Naive thymus-derived CD8-positive, alpha-beta T cell (primary cell): ENCODE measurements around the gene ACTR2. TPM values are rescaled to one million over a fixed set of nuclear protein-coding genes. Genes with fewer than 3 reads are reported as not detected.
A peak's percentile ranks its signal among the peaks of the same experiment; 100 is the strongest.
"Not testable (repeated sequence)": the region's sequence is repeated elsewhere in the genome, so short reads cannot be mapped to it uniquely, and the experiment has no call there.

Source experiments
- ATAC-seq, 2 donors: fragments of 150-1000 bp; cut with Tn5 transposase in 1 of 2; sonication (Bioruptor Pico), chemical (Tn5 transposase) in 1 of 2; 1 replicate in 1 of 2; 2 replicates in 1 of 2; pipeline ENCODE4 v1.10.0; 2021; ENCODE audit warnings: mild to moderate bottlenecking in 2 of 2, moderate library complexity in 2 of 2
- POLR2A ChIA-PET: fragments of 350-600 bp; sonication (Branson Sonifier 250); formaldehyde crosslinking; loops from one replicate; lab custom pipeline; 2021; ENCODE audit warnings: antibody characterized with exemption; lab: Charles Lee
- DNase-seq, 10 donors: peaks; one replicate each; pipeline versions ENCODE4 v3.0.0 to v3.0.0-alpha.2; 2020 to 2022
- H3K27ac Mint-ChIP-seq, 10 donors: one replicate each; pipeline ENCODE4 v1.8.0; 2020 to 2022; ENCODE audit warnings: mild to moderate bottlenecking in 10 of 10, mixed read lengths in 10 of 10, moderate library complexity in 4 of 10, inconsistent platforms in 1 of 10
- H3K27me3 Mint-ChIP-seq, 5 donors: one replicate each; pipeline ENCODE4 v1.8.0; 2021 to 2022; ENCODE audit warnings: mixed read lengths in 5 of 5
- H3K36me3 Mint-ChIP-seq, 3 donors: one replicate each; pipeline ENCODE4 v1.8.0; 2020 to 2022; ENCODE audit warnings: mixed read lengths in 3 of 3, mild to moderate bottlenecking in 2 of 3, inconsistent platforms in 1 of 3
- H3K4me1 Mint-ChIP-seq, 4 donors: one replicate each; pipeline ENCODE4 v1.8.0; 2021 to 2022; ENCODE audit warnings: mixed read lengths in 4 of 4
- H3K4me3 Mint-ChIP-seq, 10 donors: one replicate each; pipeline ENCODE4 v1.8.0; 2020 to 2022; ENCODE audit warnings: mild to moderate bottlenecking in 10 of 10, mixed read lengths in 10 of 10, moderate library complexity in 6 of 10, inconsistent platforms in 1 of 10
- H3K9me3 Mint-ChIP-seq, 9 donors: one replicate each; pipeline ENCODE4 v1.8.0; 2020 to 2022; ENCODE audit warnings: mixed read lengths in 9 of 9, mild to moderate bottlenecking in 3 of 9, inconsistent platforms in 1 of 9, moderate library complexity in 1 of 9
- polyA plus RNA-seq, 3 donors: library from polyadenylated mRNA; unstranded; fragments of 300-500 nt; fragmentation: Illumina TruSeq; gene quantifications; one replicate each; pipeline ENCODE4 v1.2.3, GENCODE V29; 2021
- total RNA-seq, 8 experiments: library from RNA in 2 of 8; stranded (reverse) in 2 of 8; gene quantifications; one replicate each; pipeline ENCODE4 v1.2.3 and lab custom pipeline; 2021 to 2026

ACTR2 gene
- total RNA-seq (100 to 1,000 TPM; 258 to 283 TPM), polyA plus RNA-seq (100 to 1,000 TPM; 238 to 280 (median 242) TPM), total RNA-seq (lab: John Stamatoyannopoulos, UW) (101 to 271 (median 192) reads per million in 6 experiments)

DNA sequence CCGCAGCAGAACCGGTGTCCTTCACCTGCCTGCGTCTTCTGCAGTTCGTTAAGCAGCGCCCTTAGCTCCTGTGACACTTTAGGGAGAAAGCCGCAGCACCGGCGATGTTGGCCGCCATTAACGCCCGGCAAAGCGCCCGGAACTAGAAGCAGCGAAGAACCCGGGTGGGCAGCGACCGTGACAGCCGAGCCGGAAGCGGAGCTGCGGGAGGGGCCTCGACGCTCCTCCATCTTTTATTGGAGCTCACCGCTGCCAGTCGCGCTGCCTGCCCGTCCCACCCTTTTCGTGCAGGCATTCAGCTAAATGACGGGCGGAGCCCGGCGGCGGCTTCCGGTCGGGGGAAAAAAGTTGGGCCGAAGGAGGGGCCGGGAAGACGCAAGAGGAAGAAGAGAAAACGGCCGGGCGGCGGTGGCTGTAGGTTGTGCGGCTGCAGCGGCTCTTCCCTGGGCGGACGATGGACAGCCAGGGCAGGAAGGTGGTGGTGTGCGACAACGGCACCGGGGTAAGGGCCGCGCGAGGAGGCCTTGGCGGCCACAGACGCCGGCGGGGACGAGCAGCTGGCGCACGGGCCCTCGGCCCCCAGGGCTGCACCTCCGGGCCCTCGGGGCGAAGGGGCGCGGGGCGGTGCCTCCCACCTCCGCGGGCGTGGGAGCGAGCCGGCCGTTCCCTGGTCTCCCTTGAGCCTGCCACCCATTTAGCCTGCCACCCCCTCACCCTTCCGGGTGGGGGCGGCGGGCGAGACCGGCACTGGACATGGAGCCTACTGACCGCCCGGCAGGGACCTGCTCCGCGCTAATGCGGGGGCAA is at the start of gene ACTR2:
Gene ACTR2, plus strand, starts transcription at position 376 of the 807 bp plus-strand sequence. Its CDS starts 79 bp downstream, at position 455.
- DNase-seq: peak; percentile 86 to 96 (median 93)
- Mint-ChIP-seq H3K36me3 (peaks cover 0 to 27% (median 2%) of the 10 kb centered on the region in 3 donors), H3K4me3 (peak within 1 kb of the TSS; percentile 96 to 100 (median 99)), H3K27ac (peak within 1 kb of the TSS; percentile 98 to 100 (median 99)), H3K9me3 (no peaks in the 10 kb centered on the region), H3K4me1 (peaks cover 11 to 57% (median 34%) of the 10 kb centered on the region in 4 donors), H3K27me3 (no peaks in the 10 kb centered on the region)
- ATAC-seq: peak; percentile 95
- POLR2A ChIA-PET: interaction anchor here (0.6 to 2.9 kb wide), 18 partner anchors 8 to 1639 kb away, joined by 3 to 41 read pairs (median 4); partner anchors contain the start of genes CEP68, MDH1, RAB1A and UGP2

GRCh38 chr2:65182570-65182969 is 45.1 kb upstream of the ACTR2 start:
- POLR2A ChIA-PET: no interaction called here
- no peak overlapping the region for H3K4me3 Mint-ChIP-seq

GRCh38 chr2:65183406-65183805 is 44.2 kb upstream of the ACTR2 start:
- ATAC-seq, H3K4me1 Mint-ChIP-seq, POLR2A ChIA-PET, H3K36me3 Mint-ChIP-seq, H3K9me3 Mint-ChIP-seq, H3K27ac Mint-ChIP-seq, DNase-seq, H3K4me3 Mint-ChIP-seq, H3K27me3 Mint-ChIP-seq: not testable (repeated sequence)

More at GRCh38 chr2:65182570-65182969, 45.1 kb upstream of the ACTR2 start:
- H3K9me3 Mint-ChIP-seq: no peaks in the 10 kb centered on the region
- peaks cover 0 to 5% (median under 1%) of the 10 kb centered on the region in 5 donors for H3K27me3 Mint-ChIP-seq
- ATAC-seq: no peak
- H3K4me1 Mint-ChIP-seq: peaks cover 6 to 10% (median 8%) of the 10 kb centered on the region in 4 donors
- H3K36me3 Mint-ChIP-seq: no peaks in the 10 kb centered on the region
- no peak for DNase-seq
- H3K27ac Mint-ChIP-seq: no peak overlapping the region

GRCh38 chr2:65185012-65185411 is 42.6 kb upstream of the ACTR2 start:
- Mint-ChIP-seq H3K27ac (no peak overlapping the region), H3K4me1 (peaks cover 6 to 10% (median 8%) of the 10 kb centered on the region in 4 donors), H3K4me3 (no peak overlapping the region), H3K36me3 (no peaks in the 10 kb centered on the region), H3K9me3 (no peaks in the 10 kb centered on the region), H3K27me3 (peaks cover 1 to 9% (median 6%) of the 10 kb centered on the region in 5 donors)
- no peak for DNase-seq
- POLR2A ChIA-PET: no interaction called here
- no peak for ATAC-seq

GRCh38 chr2:65186093-65186868 is 41.4 kb upstream of the ACTR2 start:
- peaks cover 1 to 9% (median 6%) of the 10 kb centered on the region in 5 donors for H3K27me3 Mint-ChIP-seq
- POLR2A ChIA-PET: no interaction called here

DNA sequence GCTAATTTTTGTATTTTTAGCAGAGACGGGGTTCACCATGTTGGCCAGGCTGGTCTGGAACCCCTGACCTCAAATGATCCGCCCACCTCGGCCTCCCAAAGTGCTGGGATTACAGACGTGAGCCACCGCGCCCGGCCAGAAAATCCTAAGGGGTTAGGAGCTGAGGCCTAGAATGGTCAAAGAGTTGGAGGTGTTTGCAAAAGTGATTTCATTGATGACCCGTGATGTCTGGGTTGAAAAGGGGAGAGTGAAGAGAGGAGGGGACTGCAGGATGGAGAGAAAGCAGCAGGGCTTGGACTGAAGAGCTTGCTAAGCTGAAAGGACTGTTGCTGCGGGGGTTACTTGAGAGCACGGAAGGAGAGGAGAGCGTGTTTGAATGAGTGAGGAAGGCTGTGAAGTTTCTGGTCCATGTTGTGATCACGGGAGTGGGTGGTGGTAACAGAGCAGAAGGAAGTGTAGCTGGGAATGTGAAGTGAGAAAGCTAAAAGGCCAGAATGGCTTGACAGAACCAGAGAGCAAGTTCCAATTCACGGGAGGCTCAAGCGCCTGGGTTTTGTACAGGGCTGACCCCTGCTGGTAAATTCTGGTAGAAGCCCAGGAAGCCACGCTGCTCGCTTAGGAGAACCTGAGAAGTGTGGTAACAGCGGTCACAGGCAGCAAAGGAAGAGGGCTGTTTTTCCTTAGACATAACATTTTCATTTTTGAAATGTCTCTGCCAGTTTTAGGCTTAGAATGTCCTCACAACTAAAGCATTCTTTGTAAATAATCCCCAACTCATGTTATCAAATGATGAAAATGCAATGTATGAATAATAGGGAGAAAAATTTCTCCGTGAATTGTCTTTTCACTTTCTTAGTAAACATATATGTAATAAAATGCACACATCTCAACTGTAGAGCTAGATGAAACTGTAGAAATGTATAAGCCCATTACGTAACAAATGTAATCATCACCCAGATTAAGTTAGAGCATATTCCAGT is 40.5 kb upstream of the ACTR2 start:
- Mint-ChIP-seq H3K4me1 (peaks cover 6 to 10% (median 8%) of the 10 kb centered on the region in 4 donors), H3K9me3 (no peaks in the 10 kb centered on the region), H3K27me3 (peaks cover 1 to 9% (median 6%) of the 10 kb centered on the region in 5 donors), H3K4me3 (no peak overlapping the region), H3K36me3 (no peaks in the 10 kb centered on the region), H3K27ac (peak overlapping the region in 1 of 10 donors; percentile 34)
- peak; percentile 83 to 88 for ATAC-seq
- peak; percentile 36 to 72 (median 58) for DNase-seq
- POLR2A ChIA-PET: interaction anchor here (0.6 kb wide), 1 partner anchor 123 kb away, joined by 4 read pairs; no protein-coding TSS in a partner anchor

More at GRCh38 chr2:65186093-65186868, 41.4 kb upstream of the ACTR2 start:
- no peaks in the 10 kb centered on the region for H3K36me3 Mint-ChIP-seq
- no peaks in the 10 kb centered on the region for H3K9me3 Mint-ChIP-seq
- H3K27ac Mint-ChIP-seq: no peak overlapping the region
- DNase-seq: no peak
- ATAC-seq: no peak
- H3K4me1 Mint-ChIP-seq: peaks cover 6 to 10% (median 8%) of the 10 kb centered on the region in 4 donors
- H3K4me3 Mint-ChIP-seq: no peak overlapping the region

DNA sequence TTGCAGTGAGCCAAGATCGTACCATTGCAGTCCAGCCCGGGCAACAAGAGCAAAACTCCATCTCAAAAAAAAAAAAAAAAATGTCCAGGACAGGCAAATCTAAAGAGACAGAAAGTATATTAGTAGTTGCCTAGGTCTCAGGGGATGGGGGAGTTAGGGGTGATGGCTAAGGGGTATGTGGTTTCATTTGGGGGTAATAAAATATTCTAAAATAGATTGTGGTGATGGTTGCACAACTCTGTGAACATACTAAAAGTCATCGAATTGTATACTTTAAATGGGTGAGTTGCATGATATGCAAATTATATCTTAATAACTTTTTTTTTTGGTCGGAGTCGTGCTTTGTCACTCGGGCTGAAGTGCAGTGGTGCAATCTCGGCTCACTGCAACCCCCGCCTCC is 34.2 kb upstream of the ACTR2 start:
- POLR2A ChIA-PET: no interaction called here
- Mint-ChIP-seq H3K4me3 (no peak overlapping the region), H3K27ac (no peak overlapping the region)

GRCh38 chr2:65198737-65199136 is 28.9 kb upstream of the ACTR2 start:
- ATAC-seq (no peak), DNase-seq (no peak)
- H3K9me3 Mint-ChIP-seq: no peaks in the 10 kb centered on the region
- no peak overlapping the region for H3K4me3 Mint-ChIP-seq
- POLR2A ChIA-PET: no interaction called here
- H3K27me3 Mint-ChIP-seq: peaks cover 0 to 12% (median 3%) of the 10 kb centered on the region in 5 donors
- H3K36me3 Mint-ChIP-seq: no peaks in the 10 kb centered on the region
- no peak overlapping the region for H3K27ac Mint-ChIP-seq
- peaks cover 0 to 2% (median 0%) of the 10 kb centered on the region in 4 donors for H3K4me1 Mint-ChIP-seq

More for the DNA sequence above, 34.2 kb upstream of the ACTR2 start:
- no peak for ATAC-seq
- Mint-ChIP-seq H3K27me3 (peaks cover 3 to 20% (median 7%) of the 10 kb centered on the region in 5 donors), H3K36me3 (no peaks in the 10 kb centered on the region), H3K9me3 (no peaks in the 10 kb centered on the region), H3K4me1 (peaks cover 0 to 2% (median 0%) of the 10 kb centered on the region in 4 donors)
- DNase-seq: no peak

DNA sequence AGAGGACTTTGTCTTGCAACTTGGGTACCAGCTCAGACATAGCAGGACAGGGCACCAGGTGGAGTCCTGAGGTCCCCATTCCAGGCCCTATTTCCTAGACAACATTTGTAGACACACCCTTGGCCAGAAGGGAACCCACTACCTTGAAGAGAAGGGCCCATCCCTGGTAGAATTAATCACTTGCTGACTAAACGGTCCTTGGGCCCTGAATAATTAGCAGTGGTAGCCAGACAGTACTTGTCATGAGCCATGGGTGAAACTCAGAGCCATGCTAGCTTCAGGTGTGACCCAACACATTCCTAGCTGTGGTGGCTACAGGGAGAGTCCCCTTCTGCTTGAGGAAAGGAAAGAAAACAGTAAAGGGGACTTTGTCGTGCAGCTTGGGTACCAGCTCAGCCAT is 28.5 kb upstream of the ACTR2 start:
- no peaks in the 10 kb centered on the region for H3K9me3 Mint-ChIP-seq
- DNase-seq: no peak
- H3K4me3 Mint-ChIP-seq: no peak overlapping the region
- no peak for ATAC-seq
- POLR2A ChIA-PET: no interaction called here
- H3K4me1 Mint-ChIP-seq: peaks cover 0 to 2% (median 0%) of the 10 kb centered on the region in 4 donors
- H3K27ac Mint-ChIP-seq: no peak overlapping the region
- H3K27me3 Mint-ChIP-seq: peaks cover 0 to 12% (median 3%) of the 10 kb centered on the region in 5 donors
- H3K36me3 Mint-ChIP-seq: no peaks in the 10 kb centered on the region

DNA sequence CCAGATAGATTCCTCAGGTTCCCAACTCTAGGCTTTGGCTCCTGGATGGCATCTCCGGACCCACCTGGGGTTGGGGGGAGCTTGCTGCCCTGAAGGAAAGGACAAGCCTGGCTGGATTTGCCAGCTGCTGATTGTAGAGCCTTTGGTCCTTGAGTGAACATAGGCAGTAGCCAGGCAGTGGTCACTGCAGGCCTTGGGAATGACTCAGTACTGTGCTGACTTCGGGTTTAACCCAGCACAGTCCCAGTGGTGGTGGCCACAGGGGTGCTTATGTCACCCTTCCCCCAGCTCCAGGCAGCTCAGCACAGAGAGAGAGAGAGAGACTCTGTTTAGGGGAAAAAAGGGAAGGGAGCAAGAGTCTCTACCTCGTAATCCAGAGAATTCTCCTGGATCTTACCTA is 27.7 kb upstream of the ACTR2 start:
- ATAC-seq: no peak
- Mint-ChIP-seq H3K27ac (no peak overlapping the region), H3K4me1 (peaks cover 0 to 2% (median 0%) of the 10 kb centered on the region in 4 donors), H3K27me3 (peaks cover 0 to 9% (median 3%) of the 10 kb centered on the region in 5 donors), H3K4me3 (no peak overlapping the region), H3K9me3 (no peaks in the 10 kb centered on the region), H3K36me3 (no peaks in the 10 kb centered on the region)
- no peak for DNase-seq
- POLR2A ChIA-PET: no interaction called here

DNA sequence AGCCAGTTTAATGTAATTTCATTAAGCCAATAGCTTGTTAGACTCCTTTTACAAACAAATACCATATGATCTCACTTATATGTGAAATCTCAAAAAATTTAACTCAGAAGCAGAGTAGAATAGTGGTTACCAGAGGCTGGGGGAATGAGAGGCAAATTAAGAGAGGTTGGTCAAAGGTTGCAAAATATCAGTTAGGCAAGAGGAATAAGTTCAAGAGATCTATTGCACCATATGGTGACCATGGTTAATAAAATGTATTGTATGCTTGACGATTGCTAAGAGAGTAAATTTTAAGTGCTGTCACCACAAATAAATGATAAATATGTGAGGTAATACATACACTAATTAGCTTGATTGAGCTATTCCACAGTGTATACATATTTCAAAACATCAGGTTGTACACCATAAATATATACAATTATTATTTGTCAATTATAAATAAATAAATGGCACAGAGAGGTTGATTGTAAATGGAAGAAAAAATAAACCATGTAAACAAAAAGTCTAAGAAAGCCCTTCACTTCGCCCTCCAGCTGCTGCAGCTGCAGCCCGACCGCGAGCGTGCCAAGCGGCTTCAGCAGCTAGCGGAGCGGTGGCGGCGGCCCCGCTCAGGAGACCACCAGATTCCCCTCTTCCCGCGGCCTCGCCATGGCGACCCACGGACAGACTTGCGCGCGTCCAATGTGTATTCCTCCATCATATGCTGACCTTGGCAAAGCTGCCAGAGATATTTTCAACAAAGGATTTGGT is 23.0 kb upstream of the ACTR2 start:
- DNase-seq (peak in 5 of 10 donors; percentile 15 to 46 (median 18)), ATAC-seq (no peak)
- H3K27me3 Mint-ChIP-seq: no peaks in the 10 kb centered on the region
- POLR2A ChIA-PET: no interaction called here
- H3K36me3 Mint-ChIP-seq: no peaks in the 10 kb centered on the region
- no peaks in the 10 kb centered on the region for H3K9me3 Mint-ChIP-seq
- peaks cover 0 to 2% (median 0%) of the 10 kb centered on the region in 4 donors for H3K4me1 Mint-ChIP-seq
- no peak overlapping the region for H3K27ac Mint-ChIP-seq
- no peak overlapping the region for H3K4me3 Mint-ChIP-seq
